ENCODE measurements around the gene UNC80.

UNC80 gene

DNA sequence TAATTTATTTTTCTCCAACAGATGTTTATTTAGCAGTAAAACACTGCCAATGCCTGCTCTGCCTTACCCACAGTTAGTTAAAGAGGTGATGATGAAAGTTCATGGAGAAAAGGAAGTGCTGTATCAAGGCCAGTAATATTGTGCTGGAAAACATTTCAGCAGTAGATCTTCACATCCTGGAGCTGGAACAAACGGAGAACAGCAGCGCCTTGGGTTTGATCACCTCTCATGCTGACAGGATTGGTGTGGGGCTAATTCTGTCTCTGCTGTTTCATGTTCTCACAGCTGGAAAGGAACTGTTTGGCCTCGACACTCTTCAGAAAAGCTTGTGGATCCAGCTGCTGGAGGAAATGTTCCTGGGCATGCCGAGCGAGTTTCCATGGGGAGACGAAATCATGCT lies 169.3 kb downstream of the UNC80 start:
- no peak overlapping the region for H3K4me3 ChIP-seq (ENCODE audit: low read length)
- no peak for DNase-seq (ENCODE audit: low read depth)
- no peak for TF ChIP-seq CTCF (conservative IDR thresholded peaks at IDR 0.05; ENCODE audit: low read length)

GRCh38 chr2:209942426-209942825 lies 170.8 kb downstream of the UNC80 start:
- no peak overlapping the region for H3K4me3 ChIP-seq (ENCODE audit: low read length)
- no peak for TF ChIP-seq CTCF (conservative IDR thresholded peaks at IDR 0.05; ENCODE audit: low read length)
- no peak for DNase-seq (ENCODE audit: low read depth)

- no peak for DNase-seq (ENCODE audit: low read depth)
- no peak for TF ChIP-seq CTCF (conservative IDR thresholded peaks at IDR 0.05; ENCODE audit: low read length)
- H3K4me3 ChIP-seq (ENCODE audit: low read length): no peak overlapping the region
Measured at GRCh38 chr2:209942936-209943605, 171.4 kb downstream of the UNC80 start.

DNA sequence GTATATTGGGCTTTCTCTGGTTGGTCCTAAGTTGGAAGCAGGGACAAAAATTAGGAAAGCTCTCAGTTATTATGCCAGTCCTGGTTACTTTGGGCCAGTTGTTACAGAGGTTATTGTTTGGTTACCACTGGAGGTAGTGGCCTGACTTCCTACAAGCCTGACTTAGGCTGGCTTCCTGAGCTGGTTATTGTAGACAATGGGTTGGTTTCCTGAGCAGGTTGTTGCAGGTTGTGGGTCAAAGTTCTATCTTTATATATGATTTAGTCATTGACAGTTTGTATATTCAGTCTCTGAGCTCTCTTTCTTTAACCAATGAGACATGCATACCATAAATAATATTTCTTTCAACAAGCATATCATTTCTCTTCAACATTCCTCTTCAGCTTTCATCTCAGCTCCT lies 172.1 kb downstream of the UNC80 start:
- no peak for TF ChIP-seq CTCF (conservative IDR thresholded peaks at IDR 0.05; ENCODE audit: low read length)
- no peak for DNase-seq (ENCODE audit: low read depth)
- no peak overlapping the region for H3K4me3 ChIP-seq (ENCODE audit: low read length)

- no peak for DNase-seq (ENCODE audit: low read depth)
- no peak for TF ChIP-seq CTCF (conservative IDR thresholded peaks at IDR 0.05; ENCODE audit: low read length)
Measured at GRCh38 chr2:209946539-209946938, 174.9 kb downstream of the UNC80 start.

DNA sequence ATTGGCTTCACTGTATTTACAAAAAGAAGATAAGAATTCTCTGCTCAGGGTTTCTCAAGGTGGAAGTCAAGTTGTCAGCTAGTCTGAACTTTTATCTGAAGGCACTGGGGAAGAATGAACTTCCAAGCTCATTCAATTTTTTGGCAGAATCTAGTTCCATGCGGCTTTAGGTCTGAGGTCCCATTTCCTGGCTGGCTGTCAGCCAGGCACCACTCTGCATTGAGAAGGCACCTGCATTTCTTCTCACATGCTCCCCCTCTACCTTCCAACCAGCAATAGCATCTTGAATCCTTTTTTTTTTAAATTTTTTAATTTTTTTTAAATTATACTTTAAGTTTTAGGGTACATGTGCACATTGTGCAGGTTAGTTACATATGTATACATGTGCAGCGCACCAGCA lies 184.6 kb downstream of the UNC80 start:
- no peak for DNase-seq (ENCODE audit: low read depth)
- TF ChIP-seq CTCF (conservative IDR thresholded peaks at IDR 0.05; ENCODE audit: low read length): no peak
- H3K4me3 ChIP-seq (ENCODE audit: low read length): no peak overlapping the region

More at GRCh38 chr2:209946539-209946938, 174.9 kb downstream of the UNC80 start:
- no peak overlapping the region for H3K4me3 ChIP-seq (ENCODE audit: low read length)

DNA sequence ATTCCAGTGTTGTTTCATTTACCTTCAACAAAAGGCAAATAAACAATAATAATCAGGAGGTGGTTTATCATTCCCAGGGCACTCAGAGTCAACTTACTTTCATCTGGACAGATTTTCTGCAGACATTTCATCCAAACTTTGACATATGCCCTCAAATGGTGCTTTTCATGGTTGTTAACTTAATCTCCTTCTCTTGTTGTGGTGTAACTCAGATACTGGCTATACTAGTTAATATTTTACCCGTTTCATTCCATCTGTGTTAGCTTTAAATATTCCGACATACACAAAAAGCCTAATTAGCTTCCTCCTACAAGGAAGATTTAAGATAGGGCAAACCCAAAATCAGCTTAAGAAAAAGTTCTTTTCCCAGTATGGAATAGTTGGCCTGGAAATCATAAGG lies 186.4 kb downstream of the UNC80 start:
- no peak for DNase-seq (ENCODE audit: low read depth)
- no peak overlapping the region for H3K4me3 ChIP-seq (ENCODE audit: low read length)
- no peak for TF ChIP-seq CTCF (conservative IDR thresholded peaks at IDR 0.05; ENCODE audit: low read length)

All from AG10803 (cell line).